Measurements from ENCODE around the gene ANTXR2. TPM values are rescaled to one million over a fixed set of nuclear protein-coding genes. Genes with fewer than 3 reads are reported as not detected.
A peak's percentile ranks its signal among the peaks of the same experiment; 100 is the strongest.
"Not testable (repeated sequence)": the region's sequence is repeated elsewhere in the genome, so short reads cannot be mapped to it uniquely, and the experiment has no call there.

Gene ANTXR2
- polyA plus RNA-seq (2012; ENCODE audit: insufficient read depth, insufficient read length, low read depth): 98.4 TPM

DNA sequence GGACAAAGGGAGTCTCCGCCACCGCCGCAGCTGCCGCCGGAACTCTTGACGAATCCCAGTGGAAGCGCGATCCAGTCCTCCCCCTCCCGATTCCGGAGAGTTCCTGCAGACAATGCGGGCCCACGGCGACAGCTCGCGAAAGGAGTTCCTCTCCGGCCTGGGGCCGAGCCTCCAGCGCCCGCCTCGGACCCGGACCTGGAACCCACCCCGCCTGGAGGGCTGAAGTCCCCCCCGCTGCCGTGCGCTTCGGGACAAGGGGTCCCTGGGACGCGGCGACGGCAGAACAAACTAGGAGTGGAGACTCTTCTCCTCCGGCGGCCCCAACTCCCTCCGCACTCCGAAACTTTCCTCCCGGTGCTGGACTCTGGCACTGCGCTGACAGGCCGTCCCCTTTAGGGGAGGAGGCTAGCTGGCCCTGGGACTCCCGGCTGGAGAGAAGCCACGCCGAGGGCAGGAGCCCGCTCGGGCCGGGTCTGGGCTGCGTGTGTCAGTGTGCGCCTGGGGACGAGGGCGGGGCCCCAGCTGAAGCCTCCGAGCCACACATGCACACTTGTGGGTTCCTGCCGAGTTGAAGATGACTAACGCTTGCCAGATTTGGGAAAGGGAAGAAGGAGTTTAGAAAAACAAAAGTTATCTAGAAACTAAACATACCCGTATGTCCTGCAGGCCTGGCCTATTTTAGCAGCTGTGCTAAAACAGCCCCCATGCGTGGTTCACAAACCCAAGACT, at the start of gene ANTXR2:
Gene ANTXR2 (minus strand): TSS at position 486 of the 729 bp plus-strand sequence. CDS start 669 bp downstream, outside the sequence.
- Histone ChIP-seq H3K27me3 (no peaks in the 10 kb centered on the region), H3K4me3 (ENCODE audit: low read depth, low read length) (peak within 1 kb of the TSS; percentile 88), H3K4me1 (peaks cover 17% of the 10 kb centered on the region), H3K36me3 (peaks cover 2% of the 10 kb centered on the region; the same call in 1 of the 2 replicates), H3K9me3 (no peaks in the 10 kb centered on the region)
- DNase-seq: peak; percentile 87
- TF ChIP-seq, protein P1, sequence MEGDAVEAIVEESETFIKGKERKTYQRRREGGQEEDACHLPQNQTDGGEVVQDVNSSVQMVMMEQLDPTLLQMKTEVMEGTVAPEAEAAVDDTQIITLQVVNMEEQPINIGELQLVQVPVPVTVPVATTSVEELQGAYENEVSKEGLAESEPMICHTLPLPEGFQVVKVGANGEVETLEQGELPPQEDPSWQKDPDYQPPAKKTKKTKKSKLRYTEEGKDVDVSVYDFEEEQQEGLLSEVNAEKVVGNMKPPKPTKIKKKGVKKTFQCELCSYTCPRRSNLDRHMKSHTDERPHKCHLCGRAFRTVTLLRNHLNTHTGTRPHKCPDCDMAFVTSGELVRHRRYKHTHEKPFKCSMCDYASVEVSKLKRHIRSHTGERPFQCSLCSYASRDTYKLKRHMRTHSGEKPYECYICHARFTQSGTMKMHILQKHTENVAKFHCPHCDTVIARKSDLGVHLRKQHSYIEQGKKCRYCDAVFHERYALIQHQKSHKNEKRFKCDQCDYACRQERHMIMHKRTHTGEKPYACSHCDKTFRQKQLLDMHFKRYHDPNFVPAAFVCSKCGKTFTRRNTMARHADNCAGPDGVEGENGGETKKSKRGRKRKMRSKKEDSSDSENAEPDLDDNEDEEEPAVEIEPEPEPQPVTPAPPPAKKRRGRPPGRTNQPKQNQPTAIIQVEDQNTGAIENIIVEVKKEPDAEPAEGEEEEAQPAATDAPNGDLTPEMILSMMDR (IDR thresholded peaks at IDR 0.05; ENCODE audit: low read depth, low read length): no peak

DNA sequence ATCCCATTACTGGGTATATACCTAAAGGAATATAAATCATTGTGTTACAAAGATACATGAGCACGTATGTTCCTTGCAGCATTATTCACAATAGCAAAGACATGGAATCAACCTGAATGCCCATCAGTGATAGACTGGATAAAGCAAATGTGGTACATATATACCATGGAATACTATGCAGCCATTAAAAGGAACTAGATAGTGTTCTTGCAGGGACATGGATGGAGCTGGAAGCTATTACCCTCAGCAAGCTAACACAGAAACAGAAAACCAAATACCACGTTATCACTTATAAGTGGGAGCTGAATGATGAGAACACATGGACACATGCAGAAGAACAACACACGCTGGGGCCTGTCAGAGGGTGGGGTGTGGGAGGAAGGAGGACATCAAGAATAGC, 48.8 kb upstream of the ANTXR2 start:
- H3K27me3 ChIP-seq; DNase-seq; H3K36me3 ChIP-seq; H3K9me3 ChIP-seq; H3K4me3 ChIP-seq (ENCODE audit: low read depth, low read length); H3K4me1 ChIP-seq: not testable (repeated sequence)

DNA sequence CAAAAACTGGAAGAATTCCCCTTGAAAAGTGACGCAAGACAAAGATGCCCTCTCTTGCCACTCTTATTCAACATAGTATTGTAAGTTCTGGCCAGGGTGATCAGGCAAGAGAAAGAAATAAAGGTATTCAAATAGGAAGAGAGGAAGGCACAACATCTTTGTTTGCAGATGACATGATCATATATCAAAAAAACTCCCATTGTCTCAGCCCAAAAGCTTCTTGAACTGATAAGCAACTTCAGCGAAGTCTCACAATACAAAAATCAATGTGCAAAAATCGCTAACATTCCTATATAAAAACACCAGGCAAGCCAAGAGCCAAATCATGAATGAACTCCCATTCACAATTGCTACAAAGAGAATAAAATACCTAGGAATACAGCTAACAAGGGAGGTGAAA, 46.6 kb upstream of the ANTXR2 start:
- not testable (repeated sequence) for H3K9me3 ChIP-seq; DNase-seq; H3K4me3 ChIP-seq (ENCODE audit: low read depth, low read length); H3K27me3 ChIP-seq; H3K36me3 ChIP-seq; H3K4me1 ChIP-seq

DNA sequence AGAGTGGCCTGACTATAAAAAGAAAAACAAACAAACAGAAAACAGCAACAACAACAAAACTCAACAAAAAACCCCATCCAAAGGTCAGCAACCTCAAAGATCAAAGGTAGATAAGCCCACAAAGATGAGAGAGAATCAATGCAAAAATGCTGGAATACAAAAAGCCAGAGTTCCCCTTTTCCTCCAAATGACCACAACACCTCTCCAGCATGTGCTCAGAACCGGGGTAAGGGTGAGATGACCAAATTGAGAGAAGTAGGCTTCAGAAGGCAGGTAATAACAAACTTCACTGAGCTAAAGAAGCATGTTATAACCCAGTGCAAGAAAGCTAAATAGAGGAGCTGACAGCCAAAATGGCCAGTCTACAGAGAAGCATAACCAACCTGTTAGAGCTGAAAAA, 43.5 kb upstream of the ANTXR2 start:
- H3K9me3 ChIP-seq: no peaks in the 10 kb centered on the region
- no peak for DNase-seq
- H3K36me3 ChIP-seq: no peaks in the 10 kb centered on the region
- no peaks in the 10 kb centered on the region for H3K4me1 ChIP-seq
- no peak overlapping the region for H3K4me3 ChIP-seq (ENCODE audit: low read depth, low read length)
- no peaks in the 10 kb centered on the region for H3K27me3 ChIP-seq
- TF ChIP-seq, protein P1 (IDR thresholded peaks at IDR 0.05; ENCODE audit: low read depth, low read length): no peak

DNA sequence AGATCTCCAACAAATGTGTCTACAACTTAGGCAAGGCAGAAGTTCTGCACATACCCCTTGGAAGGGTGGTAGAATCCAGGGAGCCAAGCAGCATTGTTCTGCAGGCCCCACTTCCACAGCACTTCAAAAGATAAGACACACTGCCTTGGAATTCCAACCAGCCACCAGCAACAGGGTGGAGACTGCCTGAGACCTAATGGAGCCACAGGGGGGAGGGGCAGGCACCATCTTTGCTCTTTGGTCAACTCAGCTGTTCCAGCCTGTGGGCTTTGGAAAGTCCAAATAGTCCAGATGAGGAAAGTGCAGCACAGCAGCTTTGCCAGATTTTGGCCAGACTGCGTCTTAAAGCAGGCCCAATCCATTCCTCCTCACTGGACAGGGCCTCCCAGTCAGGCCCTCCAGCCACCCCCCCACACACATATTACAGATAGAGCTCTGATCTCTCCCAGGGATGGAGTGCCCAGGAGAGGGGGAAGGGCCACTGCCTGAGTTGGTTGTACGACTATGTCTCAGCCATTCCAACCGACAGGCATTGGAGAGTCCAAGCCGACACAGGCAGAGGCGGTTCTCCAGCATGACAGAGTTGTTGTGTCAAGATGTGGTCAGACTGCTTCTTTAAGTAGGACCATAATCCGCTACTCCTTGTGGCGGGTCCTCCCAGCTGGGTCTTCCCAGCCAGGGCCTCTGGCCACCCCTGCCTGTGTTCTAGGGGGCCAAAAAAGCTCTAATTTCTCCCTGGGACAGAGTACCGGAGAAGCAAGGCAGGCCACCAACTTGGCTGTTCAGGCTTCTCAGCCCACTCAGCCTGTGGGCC, 42.5 kb upstream of the ANTXR2 start:
- H3K4me3 ChIP-seq (ENCODE audit: low read depth, low read length): no peak overlapping the region

DNA sequence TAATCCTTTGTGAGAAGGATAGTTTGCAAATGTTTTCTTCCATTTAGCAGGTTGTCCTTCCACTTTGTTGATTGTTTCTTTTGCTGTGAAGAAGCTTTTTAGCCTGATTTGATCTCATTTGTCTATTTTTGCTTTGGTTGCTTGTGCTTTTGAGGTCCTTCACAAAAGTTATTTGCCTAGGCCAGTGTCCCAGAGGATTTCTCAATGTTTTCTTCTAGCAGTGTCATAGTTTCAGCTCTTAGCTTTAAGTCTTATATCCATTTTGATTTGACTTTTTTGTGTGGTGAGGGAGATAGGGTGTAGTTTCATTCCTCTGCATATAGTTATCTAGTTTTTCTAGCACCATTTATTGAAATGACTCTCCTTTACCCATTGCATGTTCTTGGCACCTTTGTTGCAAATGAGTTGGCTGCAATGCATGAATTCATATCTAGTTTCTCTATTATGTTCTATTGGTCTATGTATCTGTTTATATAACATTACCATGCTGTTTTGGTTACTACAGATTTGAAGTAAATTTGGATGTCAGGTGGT, 41.8 kb upstream of the ANTXR2 start:
- Histone ChIP-seq H3K27me3 (no peaks in the 10 kb centered on the region), H3K9me3 (no peaks in the 10 kb centered on the region)
- TF ChIP-seq, protein P1 (IDR thresholded peaks at IDR 0.05; ENCODE audit: low read depth, low read length): no peak

More for the DNA sequence above, 42.5 kb upstream of the ANTXR2 start:
- Histone ChIP-seq H3K4me1 (no peaks in the 10 kb centered on the region), H3K36me3 (no peaks in the 10 kb centered on the region), H3K27me3 (no peaks in the 10 kb centered on the region), H3K9me3 (no peaks in the 10 kb centered on the region)
- DNase-seq: no peak
- TF ChIP-seq, protein P1 (IDR thresholded peaks at IDR 0.05; ENCODE audit: low read depth, low read length): no peak

DNA sequence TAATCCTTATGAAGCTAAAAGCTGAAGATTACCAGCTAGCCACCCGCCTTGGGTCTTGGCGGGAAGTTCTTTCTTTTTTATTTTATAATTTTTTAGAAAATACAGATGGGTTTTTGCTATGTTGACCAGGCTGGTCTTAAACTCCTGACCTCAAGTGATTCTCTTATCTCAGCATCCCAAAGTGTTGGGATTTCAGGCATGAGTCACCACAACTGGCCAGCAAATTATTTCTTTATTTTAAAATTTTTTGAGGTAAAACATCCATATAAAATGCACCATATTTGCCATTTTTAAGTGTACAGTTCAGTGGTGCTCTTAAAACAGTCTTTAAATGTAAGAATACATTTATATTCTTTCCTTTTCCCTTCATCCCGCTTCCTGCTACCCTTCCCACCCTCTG, 40.6 kb upstream of the ANTXR2 start:
- Histone ChIP-seq H3K27me3 (no peaks in the 10 kb centered on the region), H3K4me1 (no peaks in the 10 kb centered on the region), H3K4me3 (ENCODE audit: low read depth, low read length) (no peak overlapping the region), H3K36me3 (no peaks in the 10 kb centered on the region), H3K9me3 (no peaks in the 10 kb centered on the region)
- TF ChIP-seq, protein P1 (IDR thresholded peaks at IDR 0.05; ENCODE audit: low read depth, low read length): no peak
- no peak for DNase-seq

More for the DNA sequence above, 41.8 kb upstream of the ANTXR2 start:
- no peak for DNase-seq
- Histone ChIP-seq H3K4me3 (ENCODE audit: low read depth, low read length) (no peak overlapping the region), H3K36me3 (no peaks in the 10 kb centered on the region), H3K4me1 (no peaks in the 10 kb centered on the region)

Measured in BE2C (cell line).